K562 (cell line): ENCODE results near the gene ZFP30.

Experiments
- GTF2F1 ChIP-seq: IDR thresholded peaks from 2 replicates; pipeline ENCODE4 v1.6.1; 2011; ENCODE audit warnings: low read depth, low read length, improper control_type of control experiment
- HCFC1 ChIP-seq: IDR thresholded peaks from 2 replicates; pipeline ENCODE4 v1.6.1; 2012; ENCODE audit warnings: low read depth, low read length, improper control_type of control experiment
- RBM17 ChIP-seq: fragments of 200-400 bp; formaldehyde crosslinking; IDR thresholded peaks from 2 replicates; pipeline ENCODE4 v1.6.1; 2017; ENCODE audit warnings: low read depth, mild to moderate bottlenecking, low read length, borderline replicate concordance
- SMARCA4 ChIP-seq: fragments of 450-650 bp; IDR thresholded peaks from 2 replicates; pipeline ENCODE4 v1.6.1; 2016
- SMARCE1 ChIP-seq: fragments of 450-650 bp; IDR thresholded peaks from 2 replicates; pipeline ENCODE4 v1.7.1; 2016; ENCODE audit warnings: mild to moderate bottlenecking
- TAF1 ChIP-seq: IDR thresholded peaks from 2 replicates; pipeline ENCODE4 v1.6.1; 2011; ENCODE audit warnings: mild to moderate bottlenecking, low read length, moderate library complexity; ENCODE audit not compliant: insufficient read depth, control insufficient read depth, severe bottlenecking; ENCODE audit errors: extremely low read depth
- TF ChIP-seq, protein P1 (sequence below), 3 experiments: IDR thresholded peaks in 2 of 3; conservative IDR thresholded peaks in 1 of 3; 2 replicates each; pipeline ENCODE4 v1.5.1; 2011 to 2012; ENCODE audit warnings: low read length in 3 of 3, mild to moderate bottlenecking in 3 of 3, control low read depth in 2 of 3, improper control_type of control experiment in 1 of 3, inconsistent platforms in 1 of 3, low read depth in 1 of 3, mixed read lengths in 1 of 3, moderate library complexity in 1 of 3; ENCODE audit not compliant: insufficient read depth in 2 of 3

DNA sequence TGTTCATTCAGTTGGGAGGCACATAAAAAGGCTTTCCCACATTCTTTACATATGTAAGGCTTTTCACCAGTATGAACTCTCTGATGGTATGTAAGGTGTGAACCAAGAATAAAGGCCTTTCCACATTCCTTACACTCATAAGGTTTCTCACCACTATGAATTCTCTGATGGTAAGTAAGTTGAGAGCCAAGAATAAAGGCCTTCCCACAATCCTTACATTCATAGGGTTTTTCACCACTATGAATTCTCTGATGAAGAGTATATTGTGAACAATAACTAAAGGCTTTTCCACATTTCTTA is 89.9 kb downstream of the ZFP30 start:
- TF ChIP-seq HCFC1: no peak
- TF ChIP-seq, protein P1, sequence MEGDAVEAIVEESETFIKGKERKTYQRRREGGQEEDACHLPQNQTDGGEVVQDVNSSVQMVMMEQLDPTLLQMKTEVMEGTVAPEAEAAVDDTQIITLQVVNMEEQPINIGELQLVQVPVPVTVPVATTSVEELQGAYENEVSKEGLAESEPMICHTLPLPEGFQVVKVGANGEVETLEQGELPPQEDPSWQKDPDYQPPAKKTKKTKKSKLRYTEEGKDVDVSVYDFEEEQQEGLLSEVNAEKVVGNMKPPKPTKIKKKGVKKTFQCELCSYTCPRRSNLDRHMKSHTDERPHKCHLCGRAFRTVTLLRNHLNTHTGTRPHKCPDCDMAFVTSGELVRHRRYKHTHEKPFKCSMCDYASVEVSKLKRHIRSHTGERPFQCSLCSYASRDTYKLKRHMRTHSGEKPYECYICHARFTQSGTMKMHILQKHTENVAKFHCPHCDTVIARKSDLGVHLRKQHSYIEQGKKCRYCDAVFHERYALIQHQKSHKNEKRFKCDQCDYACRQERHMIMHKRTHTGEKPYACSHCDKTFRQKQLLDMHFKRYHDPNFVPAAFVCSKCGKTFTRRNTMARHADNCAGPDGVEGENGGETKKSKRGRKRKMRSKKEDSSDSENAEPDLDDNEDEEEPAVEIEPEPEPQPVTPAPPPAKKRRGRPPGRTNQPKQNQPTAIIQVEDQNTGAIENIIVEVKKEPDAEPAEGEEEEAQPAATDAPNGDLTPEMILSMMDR (IDR thresholded peaks at IDR 0.05 in 2 of 3, conservative IDR thresholded peaks at IDR 0.05 in 1 of 3; ENCODE audit: insufficient read depth in 2 of 3, low read depth in 1 of 3, low read length in 3 of 3): no peak
- no peak for TF ChIP-seq SMARCA4
- TF ChIP-seq TAF1: no peak
- TF ChIP-seq SMARCE1: no peak
- no peak for TF ChIP-seq GTF2F1
- no peak for TF ChIP-seq RBM17
